ENCODE data around the gene HSD17B13.

- no peak for TF ChIP-seq ARNTL (CRISPR knock-in tag; IDR thresholded peaks at IDR 0.05; ENCODE audit: borderline replicate concordance, low read depth)
- no peak for TF ChIP-seq POU6F1 (CRISPR knock-in tag; IDR thresholded peaks at IDR 0.05; ENCODE audit: borderline replicate concordance, low read depth)
- TF ChIP-seq ZFP30 (CRISPR knock-in tag; IDR thresholded peaks at IDR 0.05) = no peak
- no peak for TF ChIP-seq ZC3H10 (CRISPR knock-in tag; IDR thresholded peaks at IDR 0.05)
- no peak for TF ChIP-seq ZFP3 (CRISPR knock-in tag; IDR thresholded peaks at IDR 0.05)
- TF ChIP-seq CREB5 (CRISPR knock-in tag; IDR thresholded peaks at IDR 0.05; ENCODE audit: low read depth) = no peak
- no peak for TF ChIP-seq ZNF565 (CRISPR knock-in tag; conservative IDR thresholded peaks at IDR 0.05; ENCODE audit: low read depth)
- TF ChIP-seq RARB (CRISPR knock-in tag; IDR thresholded peaks at IDR 0.05) = no peak
- TF ChIP-seq, protein P1, sequence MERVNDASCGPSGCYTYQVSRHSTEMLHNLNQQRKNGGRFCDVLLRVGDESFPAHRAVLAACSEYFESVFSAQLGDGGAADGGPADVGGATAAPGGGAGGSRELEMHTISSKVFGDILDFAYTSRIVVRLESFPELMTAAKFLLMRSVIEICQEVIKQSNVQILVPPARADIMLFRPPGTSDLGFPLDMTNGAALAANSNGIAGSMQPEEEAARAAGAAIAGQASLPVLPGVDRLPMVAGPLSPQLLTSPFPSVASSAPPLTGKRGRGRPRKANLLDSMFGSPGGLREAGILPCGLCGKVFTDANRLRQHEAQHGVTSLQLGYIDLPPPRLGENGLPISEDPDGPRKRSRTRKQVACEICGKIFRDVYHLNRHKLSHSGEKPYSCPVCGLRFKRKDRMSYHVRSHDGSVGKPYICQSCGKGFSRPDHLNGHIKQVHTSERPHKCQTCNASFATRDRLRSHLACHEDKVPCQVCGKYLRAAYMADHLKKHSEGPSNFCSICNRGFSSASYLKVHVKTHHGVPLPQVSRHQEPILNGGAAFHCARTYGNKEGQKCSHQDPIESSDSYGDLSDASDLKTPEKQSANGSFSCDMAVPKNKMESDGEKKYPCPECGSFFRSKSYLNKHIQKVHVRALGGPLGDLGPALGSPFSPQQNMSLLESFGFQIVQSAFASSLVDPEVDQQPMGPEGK (CRISPR knock-in tag; IDR thresholded peaks at IDR 0.05; ENCODE audit: borderline replicate concordance) = no peak
- TF ChIP-seq CSDC2 (CRISPR knock-in tag; IDR thresholded peaks at IDR 0.05) = no peak
- TF ChIP-seq SNAI2 (CRISPR knock-in tag; IDR thresholded peaks at IDR 0.05) = no peak
Observed at GRCh38 chr4:87345139-87345538, 22.5 kb upstream of the HSD17B13 start.
